ENCODE measurements around the gene AJM1.
"Not testable (repeated sequence)": the region's sequence is repeated elsewhere in the genome, so short reads cannot be mapped to it uniquely, and the experiment has no call there.

AJM1 gene

DNA sequence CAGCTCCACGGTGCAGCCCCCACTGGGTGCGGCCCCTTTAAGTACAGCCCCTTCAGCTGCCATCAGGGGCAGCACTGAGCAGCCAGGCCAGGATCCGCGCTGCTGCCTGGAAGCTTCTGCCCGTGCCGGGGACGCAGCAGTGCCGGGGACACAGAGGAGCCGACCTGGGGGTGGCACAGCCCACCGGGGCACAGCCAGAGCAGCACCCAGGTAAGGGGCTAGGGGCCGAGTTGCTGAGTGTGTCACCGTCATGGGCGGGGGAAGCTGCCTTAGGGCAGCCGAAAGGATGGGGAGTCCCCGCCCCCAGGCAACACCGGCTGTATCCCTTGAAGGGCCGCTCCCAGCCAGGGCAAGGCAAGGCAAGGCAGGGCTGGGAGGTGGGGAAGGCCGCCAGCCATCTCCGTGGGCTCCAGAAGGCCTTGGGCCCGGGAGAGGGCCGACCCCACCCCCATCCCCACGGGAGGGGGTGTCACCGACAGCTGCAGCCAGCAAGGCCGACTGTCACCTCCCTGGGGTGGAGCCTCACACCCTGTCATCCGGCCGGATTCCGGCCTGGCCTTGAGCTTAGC, at the start of gene AJM1:
TSS of gene AJM1 (plus strand) at position 99 of the 569 bp plus-strand sequence. CDS start 1,937 bp downstream, outside the sequence.
- DNase-seq (ENCODE audit: low read depth): not testable (repeated sequence)

GRCh38 chr9:136793086-136793946, 49.0 kb upstream of the AJM1 start:
- no peak for DNase-seq (ENCODE audit: low read depth)

GRCh38 chr9:136794281-136794999, 47.8 kb upstream of the AJM1 start:
- no peak for DNase-seq (ENCODE audit: low read depth)

DNA sequence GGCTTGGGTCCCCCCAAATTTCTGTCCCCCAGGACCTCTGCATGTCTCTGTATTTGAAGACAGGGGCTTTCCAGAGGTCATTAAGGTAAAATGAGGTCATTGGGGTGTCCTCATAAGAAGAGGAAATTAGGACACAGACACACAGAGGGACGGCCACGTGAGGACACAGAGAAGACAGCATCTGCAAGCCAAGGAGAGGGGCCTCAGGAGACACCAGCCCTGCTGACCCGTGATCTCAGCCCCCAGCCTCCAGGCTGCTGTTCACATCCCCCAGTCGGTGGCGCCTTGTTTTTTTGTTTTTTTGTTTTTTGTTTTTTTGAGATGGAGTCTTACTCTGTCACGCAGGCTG, 47.3 kb upstream of the AJM1 start:
- DNase-seq (ENCODE audit: low read depth): no peak

GRCh38 chr9:136796238-136796774, 46.0 kb upstream of the AJM1 start, which contains the start of gene CCDC183:
Gene CCDC183 (plus strand): TSS chr9:136796338. CDS start chr9:136796398, 60 bp downstream.
- DNase-seq (ENCODE audit: low read depth): no peak

DNA sequence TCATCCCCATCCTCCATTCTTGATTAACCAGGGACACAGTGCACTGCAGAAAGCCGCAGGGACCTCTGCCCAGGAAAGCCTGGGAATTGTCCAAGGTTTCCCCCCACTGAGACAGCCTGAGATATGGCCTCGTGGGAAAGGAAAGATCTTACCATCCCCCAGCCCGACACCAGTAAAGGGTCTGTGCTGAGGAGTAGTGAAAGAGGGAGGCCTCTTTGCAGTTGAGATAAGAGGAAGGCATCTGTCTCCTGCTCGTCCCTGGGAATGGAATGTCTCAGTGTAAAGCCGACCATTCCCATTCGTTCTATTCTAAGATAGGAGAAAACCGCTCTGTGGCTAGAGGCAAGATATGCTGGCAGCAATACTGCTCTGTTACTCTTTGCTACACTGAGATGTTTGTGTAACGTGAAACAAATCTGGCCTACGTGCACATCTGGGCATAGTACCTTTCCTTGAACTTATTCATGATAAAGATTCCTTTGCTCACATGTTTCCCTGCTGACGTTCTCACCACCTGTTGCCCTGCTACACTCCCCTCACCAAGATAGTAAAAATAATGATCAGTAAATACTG, 45.4 kb upstream of the AJM1 start:
- not testable (repeated sequence) for DNase-seq (ENCODE audit: low read depth)

DNA sequence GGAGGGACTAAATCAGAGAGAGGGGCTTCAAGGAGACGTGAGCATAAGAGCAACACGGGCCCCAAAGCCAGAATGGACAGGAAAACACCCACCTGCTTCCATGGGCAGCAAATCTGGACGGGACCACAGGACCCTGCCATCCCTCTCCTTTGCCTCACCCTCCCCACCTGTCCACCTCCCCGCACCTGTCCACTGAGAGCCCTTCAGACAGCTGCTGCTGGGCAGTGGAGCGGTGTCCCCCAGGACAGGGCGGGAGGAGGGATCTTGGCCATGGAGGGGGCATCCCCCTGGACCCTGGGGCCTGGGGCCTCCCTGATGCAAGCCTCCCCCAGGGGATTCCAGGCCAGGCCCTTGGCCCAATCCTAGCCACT, 43.6 kb upstream of the AJM1 start:
- DNase-seq (ENCODE audit: low read depth): no peak

DNA sequence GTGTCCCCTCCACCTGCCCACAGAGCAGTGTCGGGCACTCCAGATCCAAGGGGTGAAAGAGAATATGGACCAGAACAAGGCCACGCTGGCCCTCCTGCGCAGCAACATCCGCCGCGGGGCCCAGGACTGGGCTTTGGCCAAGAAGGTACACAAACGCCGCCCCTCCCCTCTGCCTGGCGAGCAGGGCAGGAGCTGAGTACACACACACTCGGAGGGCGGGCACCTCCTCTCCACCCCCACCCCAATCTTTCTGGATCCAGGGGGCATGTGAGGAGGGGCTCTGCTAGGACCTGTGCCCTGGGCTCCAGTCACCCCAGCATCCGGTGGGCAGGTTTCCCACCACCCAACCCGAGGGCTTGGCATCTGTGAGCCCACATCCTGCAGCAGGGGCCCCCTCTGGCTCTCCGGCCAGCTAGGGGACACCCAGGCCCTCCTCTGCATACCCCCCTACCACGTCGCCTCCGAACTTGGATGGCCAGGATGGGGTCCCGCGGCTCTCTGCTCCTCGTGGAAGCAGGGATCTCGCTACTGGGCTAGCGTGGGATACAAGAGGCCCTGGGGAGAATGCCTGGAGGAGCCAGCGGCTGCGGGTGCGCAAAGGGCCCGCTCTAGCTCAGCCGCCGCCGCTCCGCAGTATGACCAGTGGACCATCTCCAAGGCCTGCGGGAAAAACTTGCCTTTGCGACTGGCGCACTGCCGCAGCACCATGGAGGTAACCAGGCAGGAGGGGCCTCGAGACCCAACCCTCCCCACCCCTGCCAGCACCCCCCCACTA, 43.0 kb upstream of the AJM1 start:
- no peak for DNase-seq (ENCODE audit: low read depth)

DNA sequence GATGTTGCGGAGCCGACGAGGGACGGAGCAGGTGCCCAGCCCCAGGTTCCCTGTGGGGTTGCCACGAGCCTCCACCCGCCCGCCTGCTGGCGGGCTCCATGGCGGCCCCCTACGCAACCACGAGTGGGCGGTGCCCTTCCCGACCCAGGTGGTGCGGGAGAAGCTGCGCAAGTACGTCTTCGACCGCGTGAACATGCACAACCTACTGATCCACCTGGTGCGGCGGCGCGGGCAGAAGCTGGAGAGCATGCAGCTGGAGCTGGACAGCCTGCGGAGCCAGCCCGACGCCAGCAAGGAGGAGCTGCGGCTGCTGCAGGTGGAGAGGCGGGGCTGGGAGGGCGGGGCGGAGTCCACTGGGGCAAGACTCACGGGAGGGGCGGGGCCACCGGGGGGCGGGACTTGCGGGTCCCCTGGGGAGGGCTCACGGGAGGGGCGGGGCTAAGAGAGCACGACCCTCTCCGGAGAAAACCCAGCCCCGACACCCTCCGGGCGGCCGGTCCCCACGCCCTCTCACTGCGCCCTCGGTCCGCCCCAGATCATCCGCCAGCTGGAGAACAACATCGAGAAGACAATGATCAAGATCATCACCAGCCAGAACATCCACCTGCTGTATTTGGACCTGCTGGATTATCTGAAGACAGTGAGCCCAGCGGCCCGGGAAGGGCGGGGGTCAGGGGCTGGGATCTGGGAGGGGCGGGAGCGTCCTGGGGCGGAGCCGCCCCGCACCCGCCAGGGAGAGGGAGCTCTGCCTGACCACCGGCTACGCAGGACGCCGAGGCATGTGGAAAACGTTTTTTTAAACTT, 42.2 kb upstream of the AJM1 start:
- DNase-seq (ENCODE audit: low read depth): no peak

DNA sequence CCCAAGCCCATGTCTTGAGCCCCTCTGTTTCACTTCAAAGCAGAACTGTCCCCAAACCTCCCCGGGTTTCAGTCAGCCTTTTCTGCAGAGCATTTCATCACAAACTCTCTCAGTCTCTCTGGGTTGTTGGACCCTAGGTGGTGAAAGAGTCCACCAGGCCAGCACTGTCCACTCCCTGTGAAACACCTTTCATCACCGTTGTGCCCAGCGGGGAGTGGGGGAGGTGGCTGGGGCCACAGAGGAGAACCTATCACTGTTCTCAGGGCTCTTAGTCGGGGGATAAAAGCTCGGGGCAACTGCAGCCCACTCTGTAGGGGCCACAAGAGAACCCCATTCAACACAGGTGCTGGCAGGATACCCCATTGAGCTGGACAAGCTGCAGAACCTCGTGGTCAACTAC, 40.0 kb upstream of the AJM1 start:
- no peak for DNase-seq (ENCODE audit: low read depth)

DNA sequence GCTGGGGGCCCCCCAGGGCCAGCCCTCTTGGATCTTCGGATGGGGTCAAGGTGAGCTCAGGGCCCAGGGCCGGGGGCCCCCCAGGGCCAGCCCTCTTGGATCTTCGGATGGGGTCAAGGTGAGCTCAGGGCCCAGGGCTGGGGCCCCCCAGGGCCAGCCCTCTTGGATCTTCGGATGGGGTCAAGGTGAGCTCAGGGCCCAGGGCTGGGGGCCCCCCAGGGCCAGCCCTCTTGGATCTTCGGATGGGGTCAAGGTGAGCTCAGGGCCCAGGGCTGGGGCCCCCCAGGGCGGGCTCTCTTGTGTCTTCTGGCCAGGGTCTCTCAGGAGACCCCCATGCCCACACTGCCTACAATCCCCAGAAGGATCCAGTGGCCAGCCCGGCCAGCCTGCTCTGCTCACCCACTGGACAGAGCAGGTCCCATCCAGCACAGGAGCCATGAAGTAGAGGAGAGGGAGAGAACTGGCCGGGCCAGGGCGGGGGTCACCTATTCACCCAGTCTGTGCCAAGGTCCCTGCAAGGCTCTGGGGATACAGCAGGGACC, 39.2 kb upstream of the AJM1 start:
- DNase-seq (ENCODE audit: low read depth): not testable (repeated sequence)

- DNase-seq (ENCODE audit: low read depth): no peak
Measured at GRCh38 chr9:136803551-136804508, 38.4 kb upstream of the AJM1 start.

- no peak for DNase-seq (ENCODE audit: low read depth)
Measured at GRCh38 chr9:136804509-136805206, 37.6 kb upstream of the AJM1 start.

DNA sequence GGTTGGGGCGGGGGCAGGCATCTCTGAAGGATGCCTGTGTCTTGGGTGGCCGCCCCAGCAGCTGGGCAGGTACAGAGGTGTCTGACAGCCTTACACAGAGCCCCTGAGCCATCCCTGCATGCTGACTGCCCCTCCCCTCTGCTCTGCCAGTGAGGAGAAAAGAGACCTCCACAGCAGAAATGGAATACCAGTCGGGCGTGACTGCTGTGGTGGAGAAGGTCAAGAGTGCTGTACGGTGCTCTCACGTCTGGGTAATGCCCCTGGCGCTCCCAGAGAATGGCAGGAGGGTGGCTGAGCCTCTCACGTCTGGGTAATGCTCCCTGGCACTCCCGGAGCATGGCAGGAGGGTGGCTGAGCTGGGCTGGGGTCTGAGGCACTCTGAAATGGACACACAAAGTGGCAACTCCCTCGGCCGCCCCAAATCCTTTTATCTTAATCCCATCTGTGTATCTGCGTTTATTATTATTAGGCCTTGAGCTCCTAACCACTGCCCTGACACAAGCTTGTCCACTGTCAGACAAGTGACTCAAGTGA, 37.0 kb upstream of the AJM1 start:
- DNase-seq (ENCODE audit: low read depth): no peak

- DNase-seq (ENCODE audit: low read depth): no peak
Measured at GRCh38 chr9:136806067-136806466, 36.2 kb upstream of the AJM1 start.

DNA sequence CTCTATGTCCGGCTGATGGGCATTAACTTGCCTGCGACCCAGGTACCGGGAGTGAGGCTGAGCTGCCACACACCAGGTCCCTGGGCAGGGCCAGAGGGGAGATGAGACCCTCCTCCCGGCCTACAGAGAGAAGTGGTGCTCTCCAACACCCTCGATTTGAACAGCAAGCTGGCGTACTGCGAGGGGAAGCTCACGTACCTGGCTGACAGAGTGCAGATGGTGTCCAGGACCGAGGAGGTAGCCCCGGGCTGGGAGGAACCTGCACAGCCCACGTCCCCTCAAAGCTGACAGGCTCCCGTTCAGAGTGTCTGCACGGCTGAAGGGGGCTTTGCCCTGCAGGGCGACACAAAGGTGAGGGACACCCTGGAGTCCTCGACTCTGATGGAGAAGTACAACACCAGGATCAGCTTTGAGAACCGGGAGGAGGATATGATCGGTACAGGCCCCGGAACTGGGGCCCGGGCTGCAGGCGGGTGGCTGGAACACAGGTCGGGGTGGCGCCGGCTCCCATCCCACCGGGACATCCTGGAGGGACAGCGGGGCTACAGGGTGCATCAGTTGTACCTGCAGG, 35.6 kb upstream of the AJM1 start:
- DNase-seq (ENCODE audit: low read depth): no peak

DNA sequence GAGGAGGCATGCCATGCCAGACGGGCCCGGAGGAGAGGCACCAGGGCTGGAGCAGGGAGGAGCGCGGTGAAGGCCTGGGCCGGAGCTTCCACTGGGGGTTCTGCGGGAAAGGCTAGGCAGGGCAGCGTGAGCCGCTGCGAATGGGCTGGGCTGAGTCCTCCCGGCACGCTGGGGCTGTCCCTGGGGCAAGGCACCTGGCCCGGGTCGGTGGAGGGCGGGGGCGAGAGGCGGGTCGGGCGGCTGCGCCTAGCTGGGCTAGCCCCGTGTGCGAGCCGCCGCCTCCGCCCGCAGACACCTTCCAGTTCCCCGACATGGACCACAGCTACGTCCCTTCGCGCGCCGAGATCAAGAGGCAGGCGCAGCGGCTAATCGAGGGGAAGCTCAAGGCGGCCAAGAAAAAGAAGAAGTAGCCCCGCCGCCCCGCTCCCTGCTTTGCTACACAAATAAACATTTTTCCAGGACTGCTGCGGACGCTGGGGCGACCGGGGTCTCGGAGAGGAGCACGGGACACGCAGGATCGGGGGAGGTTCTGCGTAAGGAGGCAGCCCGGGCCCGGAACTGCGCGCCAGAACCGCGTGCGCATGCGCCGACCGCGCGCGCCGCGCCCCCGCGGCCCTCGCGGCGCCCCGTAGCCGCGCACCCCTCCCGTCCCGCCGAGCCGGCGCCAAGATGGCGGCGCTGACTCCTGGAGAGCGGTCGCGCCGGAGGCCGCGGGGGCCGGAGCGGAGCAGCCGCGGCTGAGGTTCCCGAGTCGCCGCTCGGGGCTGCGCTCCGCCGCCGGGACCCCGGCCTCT, 34.8 kb upstream of the AJM1 start, which contains the start of gene RABL6:
TSS of gene RABL6 (plus strand) at position 668 of the 794 bp plus-strand sequence. CDS start 249 bp downstream, outside the sequence.
- no peak for DNase-seq (ENCODE audit: low read depth)
